Measurements from ENCODE around the gene DHX36.

DHX36 gene

GRCh38 chr3:154223519-154223918 lies 100.8 kb downstream of the DHX36 start:
- no peak for DNase-seq (ENCODE audit: low read depth)

Measured in stimulated activated CD8-positive, alpha-beta memory T cell treated with anti-CD3 and anti-CD28 coated beads, Interleukin-15, amount 100 ng/mL, for 24 hours (primary cell).